Measurements from ENCODE around the gene SDR42E1.

Gene SDR42E1, protein sequence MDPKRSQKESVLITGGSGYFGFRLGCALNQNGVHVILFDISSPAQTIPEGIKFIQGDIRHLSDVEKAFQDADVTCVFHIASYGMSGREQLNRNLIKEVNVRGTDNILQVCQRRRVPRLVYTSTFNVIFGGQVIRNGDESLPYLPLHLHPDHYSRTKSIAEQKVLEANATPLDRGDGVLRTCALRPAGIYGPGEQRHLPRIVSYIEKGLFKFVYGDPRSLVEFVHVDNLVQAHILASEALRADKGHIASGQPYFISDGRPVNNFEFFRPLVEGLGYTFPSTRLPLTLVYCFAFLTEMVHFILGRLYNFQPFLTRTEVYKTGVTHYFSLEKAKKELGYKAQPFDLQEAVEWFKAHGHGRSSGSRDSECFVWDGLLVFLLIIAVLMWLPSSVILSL

DNA sequence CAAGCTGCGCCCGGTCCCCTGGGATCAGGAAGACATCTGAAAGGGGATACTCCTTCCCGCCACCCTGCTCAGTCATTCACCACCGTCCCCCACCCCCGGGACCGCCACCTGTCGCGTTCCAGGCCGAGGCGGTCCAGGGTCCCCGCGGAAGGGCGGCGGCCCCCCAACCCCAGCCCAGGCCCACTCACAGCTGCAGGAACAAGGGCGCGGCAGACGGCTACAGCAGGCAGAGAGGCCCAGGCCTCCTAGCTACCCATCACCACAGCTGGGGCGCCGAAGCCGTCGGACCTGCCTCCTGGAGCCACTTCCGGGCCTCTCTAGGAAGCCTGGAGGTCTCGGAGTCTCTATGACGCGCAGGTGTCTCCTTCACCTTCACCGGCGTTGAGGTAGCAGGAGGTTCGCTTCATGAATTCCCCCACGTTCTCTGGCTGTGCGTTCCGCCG lies at the start of gene SDR42E1:
Gene SDR42E1 (minus strand): TSS at position 272 of the 443 bp plus-strand sequence. CDS start 10,612 bp downstream, outside the sequence.
- peak; percentile 35 for DNase-seq

DNA sequence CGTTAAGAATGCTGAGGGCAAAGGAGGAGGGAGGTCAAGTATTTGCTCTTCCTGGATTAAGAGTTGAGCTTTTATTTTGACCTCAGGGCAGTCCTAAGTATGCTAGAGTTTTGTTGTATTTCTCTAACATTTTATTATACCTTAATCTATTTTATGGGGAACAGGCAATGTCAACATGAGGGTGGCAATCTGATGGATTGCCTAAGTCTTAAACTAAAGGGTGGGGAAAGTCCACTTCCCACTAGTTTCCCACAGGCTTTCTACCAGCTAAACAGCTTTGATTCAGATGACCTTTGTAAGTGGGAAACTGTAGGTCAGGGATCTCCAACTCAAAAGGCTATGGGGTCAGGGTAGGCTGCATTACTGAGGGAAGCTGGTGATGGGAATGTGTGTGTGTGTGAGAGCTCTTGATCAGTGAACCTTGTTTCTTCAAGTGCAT lies 48.7 kb upstream of the SDR42E1 start:
- no peak for DNase-seq

DNA sequence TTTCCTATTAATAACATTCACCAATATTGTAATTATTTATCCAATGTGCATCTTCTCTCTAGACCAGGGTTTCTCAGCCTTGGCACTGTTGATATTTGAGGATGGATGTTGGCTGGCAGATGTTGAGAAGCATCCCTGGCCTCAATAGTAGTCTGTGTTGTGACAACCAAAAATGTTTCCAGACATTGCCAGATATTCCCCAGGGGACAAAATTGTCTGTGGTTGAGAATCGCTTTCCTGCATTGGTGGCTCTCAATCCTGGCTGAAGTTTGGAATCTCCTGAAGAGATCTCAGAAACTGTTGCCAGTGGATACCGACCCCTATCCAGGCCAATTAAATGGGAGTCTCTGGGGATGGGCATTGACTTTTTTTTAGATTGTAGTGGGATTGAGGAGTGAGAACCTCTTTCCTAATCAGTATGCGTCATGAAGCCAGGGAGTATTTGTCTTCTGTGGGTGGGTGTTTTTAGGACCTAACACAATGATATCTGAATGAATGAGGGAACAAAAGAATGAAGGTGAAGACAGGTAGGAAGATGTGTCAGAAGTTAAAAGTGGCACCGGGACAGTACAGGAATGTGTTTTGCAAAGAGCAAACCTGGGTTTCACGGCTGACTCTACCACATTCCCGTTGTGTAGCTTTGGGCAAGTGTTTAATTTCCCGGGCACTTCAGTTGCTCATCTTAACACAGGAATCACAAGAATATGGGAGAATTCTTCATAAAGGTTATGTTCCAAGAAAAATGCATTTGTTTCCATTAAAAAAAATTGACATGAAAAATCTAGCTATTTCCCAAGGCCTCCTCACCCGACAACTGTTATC lies 48.1 kb upstream of the SDR42E1 start:
- no peak for DNase-seq

DNA sequence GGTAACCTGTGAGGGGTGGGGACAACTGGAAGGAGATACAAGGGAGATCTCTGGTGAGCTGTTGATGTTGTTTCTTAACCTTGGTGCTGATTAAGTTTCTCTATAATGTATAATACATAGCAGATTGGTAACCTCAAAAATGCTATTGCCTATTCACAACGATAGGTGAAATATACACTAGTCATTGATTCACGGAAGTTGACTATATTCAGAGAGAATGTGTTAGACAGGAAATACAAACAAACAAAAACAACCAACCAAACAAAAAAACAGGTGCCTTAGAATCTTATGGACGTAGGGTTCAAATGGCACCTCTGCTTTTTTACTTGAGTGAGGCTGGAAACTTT lies 45.3 kb upstream of the SDR42E1 start:
- no peak for DNase-seq

DNA sequence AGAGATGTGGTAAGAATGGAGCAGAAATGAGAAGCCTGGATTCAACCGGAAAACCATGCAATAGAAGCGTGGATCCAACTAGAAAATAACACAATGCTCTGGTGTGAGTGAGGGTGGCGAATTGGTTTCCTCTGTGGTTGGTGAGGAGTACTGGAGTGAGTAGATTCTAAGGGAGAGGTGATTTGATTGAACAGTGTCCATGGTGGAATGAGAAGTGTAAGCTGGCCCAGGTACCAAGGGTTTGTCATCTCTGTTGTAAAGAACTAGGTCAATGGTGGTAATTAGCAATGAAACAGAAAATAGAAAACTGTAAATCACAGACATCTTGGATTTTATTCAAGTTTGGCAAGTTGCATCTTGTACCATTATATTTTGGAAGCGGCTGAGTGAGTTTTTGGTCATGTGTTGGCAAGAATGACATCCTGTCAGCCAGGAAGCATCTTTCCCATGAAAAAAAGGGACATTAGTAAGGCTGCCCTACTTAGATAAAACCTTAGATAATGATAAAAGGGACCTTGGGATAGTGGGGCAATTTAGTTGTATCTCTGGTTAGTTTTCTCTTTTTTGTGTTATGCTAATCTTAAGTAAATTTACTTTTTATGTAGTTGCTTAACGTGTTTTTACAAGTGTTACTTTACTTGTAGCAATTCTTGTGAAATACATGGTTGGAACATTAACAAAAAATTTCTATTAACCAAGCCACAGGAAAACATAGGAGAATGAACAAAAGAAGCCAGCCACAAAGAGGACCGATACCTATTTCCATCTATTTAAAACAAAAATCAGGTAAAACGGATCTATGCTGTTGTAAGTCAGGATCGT lies 44.7 kb upstream of the SDR42E1 start:
- no peak for DNase-seq

DNA sequence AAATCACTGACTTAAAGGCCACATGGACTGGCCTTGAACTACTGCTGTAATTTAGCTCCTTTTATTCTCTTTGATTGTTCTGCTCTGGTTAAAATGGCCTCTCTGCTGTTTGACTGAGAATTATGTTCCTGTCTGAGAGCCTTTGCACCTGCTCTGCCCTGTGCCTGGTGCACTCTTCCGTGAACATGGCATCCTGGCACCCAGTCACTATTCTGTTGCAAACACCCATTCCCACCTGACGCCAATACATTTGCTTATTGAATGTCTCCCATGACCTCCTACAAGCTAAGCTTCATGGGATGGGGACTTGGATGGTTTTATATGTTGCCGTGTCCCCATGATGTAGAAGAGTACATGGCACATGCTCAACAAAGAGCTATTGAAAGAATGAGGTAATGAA lies 43.8 kb upstream of the SDR42E1 start:
- no peak for DNase-seq

DNA sequence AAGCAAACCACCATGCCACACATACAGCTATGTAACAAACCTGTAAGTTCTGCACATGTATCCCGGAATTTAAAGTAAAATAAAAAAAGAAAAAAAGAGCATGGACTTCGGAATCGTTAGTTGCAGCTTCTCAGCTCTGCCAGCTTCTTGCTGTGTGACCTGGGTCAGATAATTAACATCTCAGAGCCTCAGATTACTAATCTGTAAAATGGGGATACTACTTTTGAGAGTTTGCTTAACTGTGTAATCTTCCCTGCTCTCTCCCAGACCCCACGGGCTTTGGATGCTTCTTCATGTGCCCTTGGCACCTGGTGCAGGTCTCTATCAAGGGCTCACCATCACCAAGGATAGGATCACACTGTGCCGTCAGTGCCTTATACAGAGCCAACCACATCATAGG lies 40.4 kb upstream of the SDR42E1 start:
- DNase-seq = no peak

DNA sequence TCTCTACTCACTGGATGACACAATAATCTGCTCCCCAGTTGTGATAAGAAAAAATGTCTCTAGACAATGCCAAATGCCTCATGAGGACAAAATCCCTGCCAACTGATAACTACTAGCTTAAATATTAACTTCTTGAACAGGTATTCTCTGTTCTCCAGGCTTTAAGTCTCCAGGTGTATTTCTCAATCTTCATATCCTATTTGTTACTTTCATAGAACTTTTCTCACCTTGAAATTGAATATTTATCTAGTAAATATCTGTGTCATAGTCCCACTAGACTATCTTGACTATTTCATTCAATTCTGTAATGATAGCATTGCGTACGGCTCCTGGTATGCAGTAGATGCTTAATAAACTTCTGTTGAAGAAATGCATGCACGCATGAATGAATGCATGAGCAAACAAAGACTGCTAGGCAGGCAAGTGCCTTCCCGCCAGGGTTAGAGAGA lies 39.7 kb upstream of the SDR42E1 start:
- no peak for DNase-seq

DNA sequence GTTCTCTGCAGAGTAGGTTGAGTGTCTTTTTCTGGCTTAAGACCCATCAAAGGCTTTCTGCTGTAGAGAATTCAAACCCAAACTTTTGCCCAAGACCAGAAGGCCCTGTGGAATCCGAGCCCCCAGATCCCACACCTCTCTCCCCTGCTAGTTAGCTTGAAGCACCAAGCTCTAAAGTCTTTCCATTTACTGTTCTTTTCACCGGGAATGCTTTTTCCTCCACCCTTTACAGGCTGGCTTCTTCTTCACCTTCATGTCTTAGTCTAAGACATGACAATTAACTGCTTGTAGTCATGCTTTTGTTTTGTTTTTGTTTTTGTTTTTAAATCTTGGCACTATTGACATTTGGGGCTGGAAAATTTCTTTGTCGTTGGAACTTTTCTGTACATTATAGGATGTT lies 39.2 kb upstream of the SDR42E1 start:
- DNase-seq = no peak

DNA sequence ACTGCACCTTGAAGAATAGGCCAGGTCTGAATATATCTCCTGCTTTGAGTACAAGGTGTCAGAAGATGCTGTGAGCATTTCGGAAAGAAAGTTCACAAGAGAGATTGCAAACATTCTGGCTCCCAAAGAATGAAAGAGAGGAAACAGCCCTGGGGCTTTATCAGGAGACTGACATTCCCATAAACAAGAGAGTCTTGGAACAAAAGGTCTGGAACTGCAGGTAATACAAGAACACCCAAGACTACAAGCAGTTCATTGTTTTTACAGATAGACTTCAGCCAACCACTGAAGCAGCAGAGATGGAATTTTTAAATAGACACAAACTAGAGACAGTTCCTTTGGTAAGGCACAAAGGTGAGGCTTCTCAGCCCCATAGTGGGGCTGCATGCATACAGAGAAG lies 38.2 kb upstream of the SDR42E1 start:
- DNase-seq = no peak

DNA sequence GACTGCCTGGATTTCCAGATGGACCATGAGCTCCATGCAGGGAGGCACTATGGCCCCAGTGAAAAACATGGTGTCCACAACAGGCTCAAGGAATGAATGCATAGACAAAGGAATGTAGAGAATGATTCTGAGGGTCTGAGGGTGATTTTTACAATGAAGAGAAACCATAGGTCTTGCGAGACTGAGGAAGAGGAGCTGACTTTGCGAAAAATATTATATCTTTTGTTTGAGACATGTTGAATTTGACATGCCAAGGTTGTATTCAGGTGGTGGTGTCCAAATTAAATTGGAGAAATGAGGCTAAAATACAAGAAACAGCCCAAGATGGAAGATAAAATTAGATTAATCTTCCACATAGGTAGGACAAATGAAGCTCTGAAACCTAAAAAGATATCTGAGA lies 36.5 kb upstream of the SDR42E1 start:
- no peak for DNase-seq

DNA sequence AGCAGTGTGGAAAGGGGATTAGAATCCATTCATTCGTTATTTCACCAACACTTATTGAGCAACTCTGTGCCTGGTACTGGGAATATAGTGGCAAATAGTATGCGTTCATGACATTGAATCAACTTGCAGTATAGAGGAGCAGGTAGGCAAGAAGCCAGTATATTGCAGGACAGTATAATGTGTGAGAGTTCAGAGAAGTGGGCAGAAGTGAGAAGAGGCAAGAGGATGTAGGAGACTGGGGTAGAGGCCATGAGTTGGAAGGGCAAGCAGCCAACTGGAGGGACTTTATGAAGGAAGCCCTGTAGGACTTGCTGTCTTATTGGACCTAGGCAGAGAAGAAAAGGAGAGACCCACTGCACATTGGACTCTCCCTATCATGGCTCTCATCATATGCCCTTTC lies 36.1 kb upstream of the SDR42E1 start:
- DNase-seq = no peak

DNA sequence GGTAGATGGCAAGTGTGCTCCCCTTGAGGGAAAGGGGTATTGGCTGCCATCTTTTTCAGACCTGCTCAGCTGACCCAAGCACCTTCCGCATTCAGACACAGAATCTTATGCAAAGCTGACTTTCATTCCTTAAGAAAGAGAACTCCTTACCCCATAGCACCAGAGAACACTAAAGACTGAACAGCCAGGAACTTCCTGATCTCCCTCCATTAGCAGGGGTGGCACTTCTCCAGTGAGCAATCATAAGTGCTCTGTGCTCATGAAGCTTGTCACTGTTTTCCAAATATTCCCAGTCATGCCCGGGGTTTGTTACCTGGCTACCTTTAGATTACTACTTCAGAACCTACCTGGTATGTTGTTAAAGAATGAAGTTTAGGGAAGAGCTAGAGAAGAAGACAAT lies 35.7 kb upstream of the SDR42E1 start:
- DNase-seq = no peak

DNA sequence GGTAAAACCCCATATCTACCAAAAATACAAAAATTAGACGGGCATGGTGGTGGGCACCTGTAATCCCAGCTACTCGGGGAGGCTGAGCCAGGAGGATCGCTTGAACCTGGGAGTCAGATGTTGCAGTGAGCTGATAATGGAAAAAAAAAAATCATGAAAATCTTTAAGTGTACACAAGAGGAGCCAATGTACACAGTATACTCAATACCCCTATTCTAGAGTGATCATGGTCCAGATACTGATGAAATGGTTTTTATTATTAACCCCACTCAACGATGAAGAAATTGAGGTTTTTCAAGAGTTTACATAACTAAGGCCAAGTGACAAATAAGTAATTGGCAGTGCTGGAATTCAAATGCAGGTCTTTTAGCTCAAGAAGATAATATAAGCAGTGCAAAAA lies 35.3 kb upstream of the SDR42E1 start:
- DNase-seq = no peak

DNA sequence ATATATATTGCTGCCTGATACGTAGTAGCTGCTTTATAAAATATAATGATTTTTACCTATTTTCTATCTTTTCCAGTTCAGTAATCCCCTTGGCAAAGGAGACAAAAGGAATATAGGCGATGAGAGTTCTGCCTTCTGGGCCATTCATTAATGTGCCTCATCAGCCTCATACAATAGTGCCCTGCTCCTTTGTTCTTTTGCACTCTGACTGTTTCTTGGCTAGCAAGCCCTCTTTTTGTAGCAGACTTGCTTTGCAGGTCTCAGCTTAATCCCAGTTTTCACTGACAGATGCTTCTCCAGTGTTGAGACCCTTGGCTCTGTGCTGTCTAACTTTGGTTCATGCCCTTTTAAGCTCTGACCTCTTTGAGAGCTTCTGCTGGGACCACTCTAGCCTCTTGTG lies 34.2 kb upstream of the SDR42E1 start:
- DNase-seq = no peak

DNA sequence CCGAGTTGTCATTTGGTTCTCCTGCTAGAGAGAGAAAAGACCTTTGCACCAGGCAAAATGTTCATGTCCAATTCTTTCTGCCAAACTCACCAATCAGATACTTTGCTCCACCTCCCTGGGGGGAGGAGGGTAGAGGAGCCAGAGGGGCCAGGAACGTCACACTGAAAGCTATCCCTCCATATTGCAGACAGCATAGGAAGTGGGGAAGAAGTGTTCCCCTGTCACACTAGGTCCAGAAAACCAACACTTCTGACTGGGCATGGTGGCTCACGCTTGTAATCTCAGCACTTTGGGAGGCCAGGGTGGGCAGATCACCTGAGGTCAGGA lies 33.3 kb upstream of the SDR42E1 start:
- DNase-seq = no peak

DNA sequence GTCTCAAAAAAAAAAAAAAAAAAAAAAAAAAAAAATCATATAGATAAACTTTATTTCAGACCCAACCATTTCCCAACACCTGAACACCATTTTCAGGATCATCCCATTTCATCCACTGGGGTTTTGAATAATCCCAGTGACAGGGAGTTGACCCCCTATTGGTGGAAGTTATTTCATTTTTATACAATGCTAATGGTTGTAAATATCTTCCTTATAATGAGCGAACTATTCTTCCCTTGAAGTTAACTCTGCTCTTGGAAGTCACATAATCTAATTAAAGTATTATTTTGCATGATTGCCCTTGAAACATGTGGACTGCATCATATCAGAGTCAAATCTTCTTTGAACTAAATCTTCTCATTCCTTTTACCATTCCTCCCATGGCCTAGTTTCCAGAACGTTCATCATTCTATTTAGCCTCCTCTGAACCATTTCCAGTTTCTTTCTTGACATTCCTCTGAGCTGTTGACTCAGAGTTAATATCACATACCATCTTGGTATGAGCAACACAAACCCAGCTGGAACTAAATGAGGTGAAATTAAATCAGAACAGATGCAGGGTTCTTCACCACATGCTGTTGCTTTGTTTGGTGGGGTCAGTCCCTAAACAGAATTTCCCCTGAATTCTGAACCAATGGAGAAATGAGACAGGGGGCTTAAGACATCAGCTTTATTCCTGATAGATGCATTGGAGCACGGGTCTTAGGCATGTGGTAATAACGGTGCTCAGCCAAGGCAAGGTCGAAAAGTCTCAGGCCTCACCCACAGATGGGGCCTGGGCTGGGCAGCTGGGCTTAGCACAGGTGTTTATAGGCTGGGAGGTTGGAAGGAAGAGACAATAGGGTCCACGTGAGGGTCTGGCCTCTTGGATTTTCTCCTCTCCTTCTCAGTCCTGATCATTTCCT lies 32.7 kb upstream of the SDR42E1 start:
- DNase-seq = no peak

DNA sequence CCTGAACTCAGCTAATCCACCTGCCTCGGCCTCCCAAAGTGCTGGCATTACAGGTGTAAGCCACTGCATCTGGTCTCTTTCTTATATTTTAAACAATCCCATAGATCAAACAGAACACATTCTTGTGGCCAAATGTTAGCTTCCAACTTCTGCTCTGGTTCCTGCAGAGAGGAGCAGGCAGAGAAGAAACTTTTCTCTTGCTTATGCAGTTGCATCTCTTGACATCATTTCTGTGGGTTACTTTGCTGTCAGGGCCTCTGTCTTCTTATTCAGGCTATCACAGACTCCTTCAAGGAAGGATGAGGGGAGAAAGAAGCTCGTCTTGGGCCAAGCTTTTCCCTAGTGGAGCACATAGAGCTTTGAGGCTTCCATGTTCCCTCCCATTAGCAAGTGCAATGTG lies 31.6 kb upstream of the SDR42E1 start:
- DNase-seq = no peak

DNA sequence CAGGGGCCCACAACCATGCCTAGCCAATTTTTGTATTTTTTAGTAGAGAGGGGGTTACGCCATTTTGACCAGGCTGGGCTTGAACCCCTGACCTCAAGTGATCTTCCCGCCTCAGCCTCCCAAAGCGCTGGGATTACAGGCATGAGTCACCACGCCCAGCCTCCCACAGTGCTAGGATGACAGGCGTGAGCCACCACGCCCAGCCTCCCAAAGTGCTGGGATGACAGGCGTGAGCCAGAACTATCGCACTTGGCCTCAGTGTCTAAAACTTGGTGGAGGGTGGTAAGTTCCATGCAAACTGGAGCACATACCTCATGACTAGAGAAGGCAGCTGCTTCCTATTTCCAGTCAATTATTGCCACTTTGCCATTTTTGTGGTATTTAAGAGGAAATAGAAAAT lies 30.9 kb upstream of the SDR42E1 start:
- DNase-seq = no peak

DNA sequence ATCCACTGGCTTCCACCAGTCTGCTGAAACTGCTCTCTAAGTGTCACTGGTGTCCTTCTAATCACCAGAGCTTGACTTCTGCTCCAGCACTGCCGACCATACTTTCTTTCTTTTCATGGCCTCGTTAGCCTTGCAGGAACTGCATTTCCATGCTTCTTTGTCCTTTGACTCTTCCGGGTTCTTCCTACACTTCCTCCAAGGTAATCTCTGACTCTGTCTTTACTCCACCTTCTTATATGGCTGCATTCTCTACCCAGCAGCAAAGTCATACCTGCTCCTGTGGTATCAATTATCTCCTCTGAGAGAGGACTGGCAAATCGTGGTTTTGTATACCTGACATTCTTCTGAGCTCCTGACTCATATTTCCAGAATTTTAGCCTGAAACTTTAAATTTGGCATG lies 30.3 kb upstream of the SDR42E1 start:
- DNase-seq = no peak

DNA sequence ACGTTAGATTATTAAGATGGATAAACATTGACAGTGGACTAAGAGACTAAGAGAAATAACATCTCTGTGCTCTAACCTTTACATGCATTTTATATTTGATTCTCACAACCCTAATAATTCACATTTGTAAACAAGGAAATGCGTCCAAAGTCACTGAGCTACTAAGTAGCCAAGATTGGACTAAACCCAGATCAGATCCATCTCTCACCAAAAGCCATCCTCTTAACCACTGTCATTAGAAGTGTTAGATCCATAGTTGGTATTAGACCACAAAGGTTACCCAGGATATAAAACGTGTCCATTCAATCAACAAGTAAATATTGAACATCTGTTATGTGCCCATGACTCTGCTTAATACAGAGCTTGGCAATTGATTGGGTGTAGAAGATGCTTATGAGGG lies 29.0 kb upstream of the SDR42E1 start:
- DNase-seq = no peak

DNA sequence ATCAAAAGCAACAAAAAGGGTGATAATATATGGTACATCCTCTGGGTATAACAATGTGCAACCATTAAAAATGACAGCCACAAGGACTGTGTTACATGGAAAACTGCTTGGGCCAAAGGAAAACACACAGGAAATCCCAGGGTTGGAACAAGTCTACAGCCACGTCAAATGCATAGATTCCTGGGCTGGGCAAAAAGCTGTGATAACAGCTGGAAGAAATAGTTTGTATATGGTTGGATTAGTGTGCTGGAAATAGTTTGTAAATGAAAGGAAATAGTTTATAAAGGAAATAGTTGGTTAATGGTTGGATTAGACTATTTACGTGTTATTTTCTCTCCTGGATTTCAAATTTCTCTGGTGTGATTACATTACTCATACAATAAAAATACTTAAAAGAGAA lies 26.4 kb upstream of the SDR42E1 start:
- DNase-seq = no peak

All from activated naive CD4-positive, alpha-beta T cell treated with Interleukin-2 at 50 U/mL for 16 hours (primary cell).